HL-60 (cell line): ENCODE results near the gene AKAP13.

Source experiments
- DNase-seq, 2 experiments: peaks; one replicate each; pipeline ENCODE4 v3.0.0-alpha.2; 2010 to 2020; ENCODE audit warnings: low read depth in 1 of 2, low spot score in 1 of 2
- H3K27ac ChIP-seq: fragments of 250-450 bp; sonication (Bioruptor Pico); replicated peaks from 2 replicates; pipeline ENCODE4 v1.5.1; 2020; ENCODE audit warnings: mild to moderate bottlenecking, moderate library complexity
- H3K27me3 ChIP-seq: fragments of 250-450 bp; sonication (Bioruptor Pico); 2 replicates; pipeline ENCODE4 v1.5.1; 2021; ENCODE audit warnings: mild to moderate bottlenecking, moderate library complexity; ENCODE audit not compliant: insufficient read depth, poor library complexity, severe bottlenecking
- H3K4me3 ChIP-seq: replicated peaks from 2 replicates; pipeline ENCODE4 v1.5.1; 2011; ENCODE audit warnings: mild to moderate bottlenecking, control low read depth, low read length; ENCODE audit not compliant: insufficient read depth
- GABPA ChIP-seq: IDR thresholded peaks from 2 replicates; pipeline ENCODE4 v1.6.1; 2012; ENCODE audit warnings: low read depth
- POLR2AphosphoS5 ChIP-seq: IDR thresholded peaks from 2 replicates; pipeline ENCODE4 v1.6.1; 2012; ENCODE audit warnings: low read depth
- REST ChIP-seq: IDR thresholded peaks from 2 replicates; pipeline ENCODE4 v1.6.1; 2012; ENCODE audit warnings: low read depth; ENCODE audit not compliant: insufficient replicate concordance
- SPI1 ChIP-seq: IDR thresholded peaks from 2 replicates; pipeline ENCODE4 v1.6.1; 2012; ENCODE audit warnings: low read depth, mild to moderate bottlenecking, borderline replicate concordance
- TF ChIP-seq, protein P1 (sequence below): IDR thresholded peaks from one replicate; pipeline ENCODE4 v1.5.1; 2011; ENCODE audit warnings: low read length, control low read depth, inconsistent platforms; ENCODE audit not compliant: insufficient read depth

Gene AKAP13

DNA sequence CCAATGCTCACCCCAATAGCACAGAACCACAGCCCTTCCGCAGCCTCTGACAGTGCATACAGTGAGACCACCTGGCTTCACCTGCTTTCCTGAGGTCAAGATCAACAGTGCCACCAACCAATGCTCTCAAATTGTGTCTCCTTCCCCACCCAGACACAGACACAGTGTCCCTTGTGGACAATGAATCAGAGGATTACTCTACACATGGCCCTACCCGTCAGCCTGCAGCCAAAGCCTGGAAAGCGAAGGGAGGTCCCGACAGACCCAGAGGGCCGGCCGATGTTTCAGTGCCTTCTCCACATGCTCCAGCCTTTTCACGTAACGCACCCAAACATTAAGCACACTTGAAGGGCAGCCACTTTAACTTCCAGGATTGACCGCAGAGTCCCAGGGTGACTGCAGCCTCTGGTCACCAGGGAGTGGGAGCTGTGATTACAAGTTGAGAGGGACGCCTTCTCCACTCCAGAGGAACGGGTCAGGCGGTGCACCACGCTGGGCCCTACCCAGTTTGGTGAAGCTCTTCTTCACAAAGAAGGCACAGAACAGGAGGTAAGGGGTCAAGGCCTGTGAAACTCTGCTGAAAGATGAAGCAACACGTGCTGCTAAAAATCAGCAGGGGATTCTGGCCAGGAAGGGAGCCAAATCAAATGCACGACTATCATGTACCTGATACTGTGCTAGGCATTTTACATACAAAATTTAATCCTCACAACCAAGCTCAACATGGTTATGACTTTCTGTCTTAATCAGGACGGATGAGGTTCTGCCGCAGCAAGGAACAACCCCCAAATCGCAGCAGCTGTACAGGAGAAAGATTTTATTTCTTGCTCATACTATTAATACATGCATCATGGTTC lies 397.1 kb downstream of the AKAP13 start:
- no peaks in the 10 kb centered on the region for H3K27me3 ChIP-seq

GRCh38 chr15:85778107-85778776 lies 397.8 kb downstream of the AKAP13 start:
- TF ChIP-seq, protein P1, sequence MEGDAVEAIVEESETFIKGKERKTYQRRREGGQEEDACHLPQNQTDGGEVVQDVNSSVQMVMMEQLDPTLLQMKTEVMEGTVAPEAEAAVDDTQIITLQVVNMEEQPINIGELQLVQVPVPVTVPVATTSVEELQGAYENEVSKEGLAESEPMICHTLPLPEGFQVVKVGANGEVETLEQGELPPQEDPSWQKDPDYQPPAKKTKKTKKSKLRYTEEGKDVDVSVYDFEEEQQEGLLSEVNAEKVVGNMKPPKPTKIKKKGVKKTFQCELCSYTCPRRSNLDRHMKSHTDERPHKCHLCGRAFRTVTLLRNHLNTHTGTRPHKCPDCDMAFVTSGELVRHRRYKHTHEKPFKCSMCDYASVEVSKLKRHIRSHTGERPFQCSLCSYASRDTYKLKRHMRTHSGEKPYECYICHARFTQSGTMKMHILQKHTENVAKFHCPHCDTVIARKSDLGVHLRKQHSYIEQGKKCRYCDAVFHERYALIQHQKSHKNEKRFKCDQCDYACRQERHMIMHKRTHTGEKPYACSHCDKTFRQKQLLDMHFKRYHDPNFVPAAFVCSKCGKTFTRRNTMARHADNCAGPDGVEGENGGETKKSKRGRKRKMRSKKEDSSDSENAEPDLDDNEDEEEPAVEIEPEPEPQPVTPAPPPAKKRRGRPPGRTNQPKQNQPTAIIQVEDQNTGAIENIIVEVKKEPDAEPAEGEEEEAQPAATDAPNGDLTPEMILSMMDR, result no peak
- TF ChIP-seq POLR2AphosphoS5, result no peak
- no peak for TF ChIP-seq GABPA
- TF ChIP-seq SPI1, result no peak
- TF ChIP-seq REST, result no peak
- DNase-seq, result peak in 1 of 2 experiments; percentile 9
- H3K27me3 ChIP-seq, result no peaks in the 10 kb centered on the region
- H3K4me3 ChIP-seq, result no peak overlapping the region
- no peak overlapping the region for H3K27ac ChIP-seq

More for the DNA sequence above, 397.1 kb downstream of the AKAP13 start:
- DNase-seq, result no peak
- Histone ChIP-seq H3K27ac (no peak overlapping the region), H3K4me3 (no peak overlapping the region)
- TF ChIP-seq REST, result no peak
- TF ChIP-seq GABPA, result no peak
- TF ChIP-seq, protein P1, result no peak
- no peak for TF ChIP-seq POLR2AphosphoS5
- no peak for TF ChIP-seq SPI1

GRCh38 chr15:85779249-85779648 lies 398.8 kb downstream of the AKAP13 start:
- no peak for TF ChIP-seq GABPA
- TF ChIP-seq POLR2AphosphoS5, result no peak
- TF ChIP-seq SPI1, result no peak
- TF ChIP-seq, protein P1, result no peak
- TF ChIP-seq REST, result no peak
- Histone ChIP-seq H3K4me3 (no peak overlapping the region), H3K27me3 (no peaks in the 10 kb centered on the region), H3K27ac (no peak overlapping the region)
- no peak for DNase-seq
